ENCODE results near the gene HEPACAM. TPM values are rescaled to one million over a fixed set of nuclear protein-coding genes. Genes with fewer than 3 reads are reported as not detected.
"Not testable (repeated sequence)": the region's sequence is repeated elsewhere in the genome, so short reads cannot be mapped to it uniquely, and the experiment has no call there.

HEPACAM gene
- total RNA-seq, result 1.6 TPM

- Histone ChIP-seq H3K9ac (ENCODE audit: low read depth in 1 of 3, low read length in 3 of 3) (no peak within 1 kb of the TSS), H3K27ac (ENCODE audit: low read depth, low read length) (no peak within 1 kb of the TSS), H3K9me3 (ENCODE audit: control insufficient read depth in 3 of 3, low read length in 3 of 3) (no peaks in the 10 kb centered on the region), H3K4me1 (ENCODE audit: control insufficient read depth in 3 of 3, insufficient read depth in 3 of 3, low read length in 3 of 3) (no peaks in the 10 kb centered on the region), H3K4me3 (ENCODE audit: low read length in 3 of 3) (no peak within 1 kb of the TSS), H3K36me3 (ENCODE audit: control insufficient read depth in 3 of 3, insufficient read depth in 3 of 3, low read length in 3 of 3) (no peaks in the 10 kb centered on the region), H3K27me3 (ENCODE audit: control insufficient read depth in 3 of 3, insufficient read depth in 3 of 3, low read length in 3 of 3) (peaks cover 0 to 2% (median 0%) of the 10 kb centered on the region in 3 donors)
Observed at GRCh38 chr11:124935548-124936514, at the start of gene HEPACAM. HEPACAM (minus strand) TSS chr11:124936047; CDS start chr11:124936006, 41 bp downstream.

GRCh38 chr11:124984512-124984854 lies 48.6 kb upstream of the HEPACAM start:
- Histone ChIP-seq H3K36me3 (ENCODE audit: control insufficient read depth in 3 of 3, insufficient read depth in 3 of 3, low read length in 3 of 3) (no peaks in the 10 kb centered on the region), H3K9me3 (ENCODE audit: control insufficient read depth in 3 of 3, low read length in 3 of 3) (no peaks in the 10 kb centered on the region), H3K9ac (ENCODE audit: low read depth in 1 of 3, low read length in 3 of 3) (no peak overlapping the region), H3K4me1 (ENCODE audit: control insufficient read depth in 3 of 3, insufficient read depth in 3 of 3, low read length in 3 of 3) (no peaks in the 10 kb centered on the region), H3K27me3 (ENCODE audit: control insufficient read depth in 3 of 3, insufficient read depth in 3 of 3, low read length in 3 of 3) (no peaks in the 10 kb centered on the region), H3K4me3 (ENCODE audit: low read length in 3 of 3) (no peak overlapping the region), H3K27ac (ENCODE audit: low read depth, low read length) (no peak overlapping the region)

GRCh38 chr11:124983674-124984511 lies 48.0 kb upstream of the HEPACAM start:
- no peak overlapping the region for H3K4me3 ChIP-seq (ENCODE audit: low read length in 3 of 3)
- no peaks in the 10 kb centered on the region for H3K9me3 ChIP-seq (ENCODE audit: control insufficient read depth in 3 of 3, low read length in 3 of 3)
- no peak overlapping the region for H3K9ac ChIP-seq (ENCODE audit: low read depth in 1 of 3, low read length in 3 of 3)
- H3K36me3 ChIP-seq (ENCODE audit: control insufficient read depth in 3 of 3, insufficient read depth in 3 of 3, low read length in 3 of 3), result no peaks in the 10 kb centered on the region
- no peaks in the 10 kb centered on the region for H3K27me3 ChIP-seq (ENCODE audit: control insufficient read depth in 3 of 3, insufficient read depth in 3 of 3, low read length in 3 of 3)
- H3K27ac ChIP-seq (ENCODE audit: low read depth, low read length), result no peak overlapping the region
- H3K4me1 ChIP-seq (ENCODE audit: control insufficient read depth in 3 of 3, insufficient read depth in 3 of 3, low read length in 3 of 3), result no peaks in the 10 kb centered on the region

- H3K27ac ChIP-seq (ENCODE audit: low read depth, low read length), result no peak overlapping the region
- no peak overlapping the region for H3K9ac ChIP-seq (ENCODE audit: low read depth in 1 of 3, low read length in 3 of 3)
- no peaks in the 10 kb centered on the region for H3K27me3 ChIP-seq (ENCODE audit: control insufficient read depth in 3 of 3, insufficient read depth in 3 of 3, low read length in 3 of 3)
- no peaks in the 10 kb centered on the region for H3K9me3 ChIP-seq (ENCODE audit: control insufficient read depth in 3 of 3, low read length in 3 of 3)
- H3K36me3 ChIP-seq (ENCODE audit: control insufficient read depth in 3 of 3, insufficient read depth in 3 of 3, low read length in 3 of 3), result no peaks in the 10 kb centered on the region
- H3K4me1 ChIP-seq (ENCODE audit: control insufficient read depth in 3 of 3, insufficient read depth in 3 of 3, low read length in 3 of 3), result no peaks in the 10 kb centered on the region
- no peak overlapping the region for H3K4me3 ChIP-seq (ENCODE audit: low read length in 3 of 3)
Observed at GRCh38 chr11:124982043-124982442, 46.2 kb upstream of the HEPACAM start.

GRCh38 chr11:124978316-124978715 lies 42.5 kb upstream of the HEPACAM start:
- Histone ChIP-seq H3K4me1 (ENCODE audit: control insufficient read depth in 3 of 3, insufficient read depth in 3 of 3, low read length in 3 of 3) (no peaks in the 10 kb centered on the region), H3K27ac (ENCODE audit: low read depth, low read length) (no peak overlapping the region), H3K4me3 (ENCODE audit: low read length in 3 of 3) (no peak overlapping the region), H3K36me3 (ENCODE audit: control insufficient read depth in 3 of 3, insufficient read depth in 3 of 3, low read length in 3 of 3) (no peaks in the 10 kb centered on the region), H3K9ac (ENCODE audit: low read depth in 1 of 3, low read length in 3 of 3) (no peak overlapping the region), H3K27me3 (ENCODE audit: control insufficient read depth in 3 of 3, insufficient read depth in 3 of 3, low read length in 3 of 3) (no peaks in the 10 kb centered on the region), H3K9me3 (ENCODE audit: control insufficient read depth in 3 of 3, low read length in 3 of 3) (no peaks in the 10 kb centered on the region)

- Histone ChIP-seq H3K9ac (ENCODE audit: low read depth in 1 of 3, low read length in 3 of 3) (no peak overlapping the region), H3K9me3 (ENCODE audit: control insufficient read depth in 3 of 3, low read length in 3 of 3) (no peaks in the 10 kb centered on the region), H3K27ac (ENCODE audit: low read depth, low read length) (no peak overlapping the region), H3K4me3 (ENCODE audit: low read length in 3 of 3) (no peak overlapping the region), H3K27me3 (ENCODE audit: control insufficient read depth in 3 of 3, insufficient read depth in 3 of 3, low read length in 3 of 3) (no peaks in the 10 kb centered on the region), H3K36me3 (ENCODE audit: control insufficient read depth in 3 of 3, insufficient read depth in 3 of 3, low read length in 3 of 3) (no peaks in the 10 kb centered on the region), H3K4me1 (ENCODE audit: control insufficient read depth in 3 of 3, insufficient read depth in 3 of 3, low read length in 3 of 3) (no peaks in the 10 kb centered on the region)
Observed at GRCh38 chr11:124977006-124977405, 41.2 kb upstream of the HEPACAM start.

GRCh38 chr11:124976531-124976930 lies 40.7 kb upstream of the HEPACAM start:
- Histone ChIP-seq H3K9ac (ENCODE audit: low read depth in 1 of 3, low read length in 3 of 3) (no peak overlapping the region), H3K27me3 (ENCODE audit: control insufficient read depth in 3 of 3, insufficient read depth in 3 of 3, low read length in 3 of 3) (no peaks in the 10 kb centered on the region), H3K27ac (ENCODE audit: low read depth, low read length) (no peak overlapping the region), H3K4me3 (ENCODE audit: low read length in 3 of 3) (no peak overlapping the region), H3K9me3 (ENCODE audit: control insufficient read depth in 3 of 3, low read length in 3 of 3) (no peaks in the 10 kb centered on the region), H3K4me1 (ENCODE audit: control insufficient read depth in 3 of 3, insufficient read depth in 3 of 3, low read length in 3 of 3) (no peaks in the 10 kb centered on the region), H3K36me3 (ENCODE audit: control insufficient read depth in 3 of 3, insufficient read depth in 3 of 3, low read length in 3 of 3) (no peaks in the 10 kb centered on the region)

- H3K4me3 ChIP-seq (ENCODE audit: low read length in 3 of 3), result no peak overlapping the region
- no peaks in the 10 kb centered on the region for H3K4me1 ChIP-seq (ENCODE audit: control insufficient read depth in 3 of 3, insufficient read depth in 3 of 3, low read length in 3 of 3)
- no peaks in the 10 kb centered on the region for H3K36me3 ChIP-seq (ENCODE audit: control insufficient read depth in 3 of 3, insufficient read depth in 3 of 3, low read length in 3 of 3)
- H3K27ac ChIP-seq (ENCODE audit: low read depth, low read length), result no peak overlapping the region
- H3K27me3 ChIP-seq (ENCODE audit: control insufficient read depth in 3 of 3, insufficient read depth in 3 of 3, low read length in 3 of 3), result no peaks in the 10 kb centered on the region
- H3K9me3 ChIP-seq (ENCODE audit: control insufficient read depth in 3 of 3, low read length in 3 of 3), result no peaks in the 10 kb centered on the region
- no peak overlapping the region for H3K9ac ChIP-seq (ENCODE audit: low read depth in 1 of 3, low read length in 3 of 3)
Observed at GRCh38 chr11:124971810-124972209, 36.0 kb upstream of the HEPACAM start.

GRCh38 chr11:124970925-124971324 lies 35.1 kb upstream of the HEPACAM start:
- H3K27me3 ChIP-seq (ENCODE audit: control insufficient read depth in 3 of 3, insufficient read depth in 3 of 3, low read length in 3 of 3), result no peaks in the 10 kb centered on the region
- no peak overlapping the region for H3K27ac ChIP-seq (ENCODE audit: low read depth, low read length)
- H3K9me3 ChIP-seq (ENCODE audit: control insufficient read depth in 3 of 3, low read length in 3 of 3), result no peaks in the 10 kb centered on the region
- H3K4me3 ChIP-seq (ENCODE audit: low read length in 3 of 3), result no peak overlapping the region
- H3K36me3 ChIP-seq (ENCODE audit: control insufficient read depth in 3 of 3, insufficient read depth in 3 of 3, low read length in 3 of 3), result no peaks in the 10 kb centered on the region
- no peak overlapping the region for H3K9ac ChIP-seq (ENCODE audit: low read depth in 1 of 3, low read length in 3 of 3)
- no peaks in the 10 kb centered on the region for H3K4me1 ChIP-seq (ENCODE audit: control insufficient read depth in 3 of 3, insufficient read depth in 3 of 3, low read length in 3 of 3)

- H3K4me1 ChIP-seq (ENCODE audit: control insufficient read depth in 3 of 3, insufficient read depth in 3 of 3, low read length in 3 of 3); H3K9ac ChIP-seq (ENCODE audit: low read depth in 1 of 3, low read length in 3 of 3); H3K27ac ChIP-seq (ENCODE audit: low read depth, low read length); H3K4me3 ChIP-seq (ENCODE audit: low read length in 3 of 3); H3K9me3 ChIP-seq (ENCODE audit: control insufficient read depth in 3 of 3, low read length in 3 of 3); H3K36me3 ChIP-seq (ENCODE audit: control insufficient read depth in 3 of 3, insufficient read depth in 3 of 3, low read length in 3 of 3); H3K27me3 ChIP-seq (ENCODE audit: control insufficient read depth in 3 of 3, insufficient read depth in 3 of 3, low read length in 3 of 3): not testable (repeated sequence)
Observed at GRCh38 chr11:124968197-124968596, 32.4 kb upstream of the HEPACAM start.

Measured in skeletal muscle tissue (tissue), 4 donors.